Measurements from ENCODE around the gene B3GAT1. TPM values are rescaled to one million over a fixed set of nuclear protein-coding genes. Genes with fewer than 3 reads are reported as not detected.

Gene B3GAT1
- total RNA-seq, 1 experiment from 2014 or later, result 34.3 TPM

DNA sequence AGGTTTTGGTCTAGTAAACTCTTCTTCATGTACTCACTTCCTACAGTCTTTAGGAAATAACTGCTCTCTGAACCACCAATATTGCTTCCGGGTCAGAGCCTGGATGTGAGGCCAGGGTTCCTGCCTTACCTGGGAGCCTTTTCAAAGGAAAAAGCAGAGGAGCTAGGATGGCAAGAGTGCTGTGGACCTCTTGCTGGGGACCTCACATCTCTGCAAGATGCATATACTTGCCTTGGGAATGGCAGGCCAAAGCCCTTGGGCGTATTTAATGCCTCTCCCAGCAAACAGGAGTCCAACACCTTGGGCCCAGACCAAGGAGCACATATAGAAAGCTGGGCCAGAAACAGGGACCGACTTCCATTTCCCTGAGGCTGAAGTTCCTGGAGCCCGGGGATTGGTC is 75.0 kb downstream of the B3GAT1 start:
- Mint-ChIP-seq H3K36me3 (ENCODE audit: insufficient read depth in 1 of 3, low read depth in 3 of 3) (no peaks in the 10 kb centered on the region), H3K9me3 (no peaks in the 10 kb centered on the region), H3K27me3 (ENCODE audit: low read depth) (peaks cover 41% of the 10 kb centered on the region), H3K4me1 (peaks cover 9% of the 10 kb centered on the region in 2 experiments), H3K4me3 (no peak overlapping the region), H3K27ac (no peak overlapping the region)
- H3K79me1 ChIP-seq (ENCODE audit: insufficient read depth, low read depth, low read length, poor library complexity, severe bottlenecking), result no peaks in the 10 kb centered on the region
- H2BK15ac ChIP-seq (ENCODE audit: low read depth, low read length), result no peak overlapping the region
- H3K14ac ChIP-seq (ENCODE audit: insufficient read depth, low read length), result no peak overlapping the region
- no peaks in the 10 kb centered on the region; the same call in 1 of the 2 replicates for H3K27me3 ChIP-seq (ENCODE audit: insufficient read depth, low read length)
- H3K79me2 ChIP-seq (ENCODE audit: insufficient read depth, low read length), result no peaks in the 10 kb centered on the region
- H3K4me1 ChIP-seq (ENCODE audit: insufficient read depth, low read length), result 0 out of 2 replicates have a peak, but pooled peaks cover 3% of the 10 kb centered on the region
- H3K4ac ChIP-seq (ENCODE audit: low read depth, low read length), result no peak overlapping the region
- H3T11ph ChIP-seq (ENCODE audit: low read length), result no peak overlapping the region
- H2BK20ac ChIP-seq (ENCODE audit: low read depth, low read length, poor library complexity, severe bottlenecking), result no peak overlapping the region
- H4K5ac ChIP-seq (ENCODE audit: insufficient read length, low read depth, low read length), result no peak overlapping the region
- WGBS (ENCODE audit: extremely low coverage, insufficient read length, low lambda C conversion rate), result no CpG with 5 or more reads among the region's 4 CpGs
- H2AK5ac ChIP-seq (ENCODE audit: insufficient read length, low read length), result no peak overlapping the region
- no peak overlapping the region for H3K56ac ChIP-seq (ENCODE audit: insufficient read length, low read depth, low read length)
- H3K9me3 ChIP-seq (ENCODE audit: control insufficient read depth, low read depth, low read length), result no peaks in the 10 kb centered on the region
- DNase-seq, result no peak
- H2BK12ac ChIP-seq (ENCODE audit: insufficient read length, low read depth, low read length), result no peak overlapping the region
- TF ChIP-seq, protein P1, sequence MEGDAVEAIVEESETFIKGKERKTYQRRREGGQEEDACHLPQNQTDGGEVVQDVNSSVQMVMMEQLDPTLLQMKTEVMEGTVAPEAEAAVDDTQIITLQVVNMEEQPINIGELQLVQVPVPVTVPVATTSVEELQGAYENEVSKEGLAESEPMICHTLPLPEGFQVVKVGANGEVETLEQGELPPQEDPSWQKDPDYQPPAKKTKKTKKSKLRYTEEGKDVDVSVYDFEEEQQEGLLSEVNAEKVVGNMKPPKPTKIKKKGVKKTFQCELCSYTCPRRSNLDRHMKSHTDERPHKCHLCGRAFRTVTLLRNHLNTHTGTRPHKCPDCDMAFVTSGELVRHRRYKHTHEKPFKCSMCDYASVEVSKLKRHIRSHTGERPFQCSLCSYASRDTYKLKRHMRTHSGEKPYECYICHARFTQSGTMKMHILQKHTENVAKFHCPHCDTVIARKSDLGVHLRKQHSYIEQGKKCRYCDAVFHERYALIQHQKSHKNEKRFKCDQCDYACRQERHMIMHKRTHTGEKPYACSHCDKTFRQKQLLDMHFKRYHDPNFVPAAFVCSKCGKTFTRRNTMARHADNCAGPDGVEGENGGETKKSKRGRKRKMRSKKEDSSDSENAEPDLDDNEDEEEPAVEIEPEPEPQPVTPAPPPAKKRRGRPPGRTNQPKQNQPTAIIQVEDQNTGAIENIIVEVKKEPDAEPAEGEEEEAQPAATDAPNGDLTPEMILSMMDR (conservative IDR thresholded peaks at IDR 0.05), result no peak
- no peaks in the 10 kb centered on the region for H4K20me1 ChIP-seq (ENCODE audit: control insufficient read depth, insufficient read depth, insufficient read length)
- H3K18ac ChIP-seq (ENCODE audit: insufficient read length, low read depth, low read length), result no peak overlapping the region
- peaks cover 1% of the 10 kb centered on the region for H3K23me2 ChIP-seq (ENCODE audit: insufficient read length, low read depth, low read length, poor library complexity, severe bottlenecking)
- no peak overlapping the region for H3K27ac ChIP-seq (ENCODE audit: insufficient read length, low read depth, low read length)
- no peak overlapping the region for H2BK5ac ChIP-seq (ENCODE audit: insufficient read length, low read length)
- no peak overlapping the region for H3K4me2 ChIP-seq (ENCODE audit: insufficient read depth, insufficient read length, low read length)
- H3K23ac ChIP-seq (ENCODE audit: insufficient read length, low read depth, low read length), result no peak overlapping the region
- no peak overlapping the region for H3K9ac ChIP-seq (ENCODE audit: extremely low read depth, insufficient read length, low read length)
- no peak overlapping the region for H2BK120ac ChIP-seq (ENCODE audit: low read depth, low read length, poor library complexity, severe bottlenecking)
- no peak overlapping the region for H4K8ac ChIP-seq (replicated peaks; ENCODE audit: insufficient read length, low read depth, low read length)
- H4K91ac ChIP-seq (ENCODE audit: insufficient read length, low read depth, low read length), result no peak overlapping the region
- H2AFZ ChIP-seq (ENCODE audit: low read length), result no peak overlapping the region
